ENCODE data around the gene STK40.
A peak's percentile ranks its signal among the peaks of the same experiment; 100 is the strongest.

The STK40 gene

GRCh38 chr1:36401602-36402503, 16.1 kb upstream of the STK40 start:
- no peaks in the 10 kb centered on the region for H3K36me3 ChIP-seq (replicated peaks; ENCODE audit: low read depth, low read length)
- H3K79me2 ChIP-seq (ENCODE audit: low read length) = peaks cover 6% of the 10 kb centered on the region
- H3K9me3 ChIP-seq (ENCODE audit: insufficient read depth, low read length) = no peaks in the 10 kb centered on the region
- peaks cover 5% of the 10 kb centered on the region; the same call in 1 of the 2 replicates for H3K4me1 ChIP-seq (ENCODE audit: low read length)
- no peak overlapping the region for H3K9ac ChIP-seq (ENCODE audit: low read length)
- H3K4me2 ChIP-seq (ENCODE audit: low read length) = no peak overlapping the region
- H3K27me3 ChIP-seq (ENCODE audit: low read depth, low read length) = no peaks in the 10 kb centered on the region
- TF ChIP-seq EZH2phosphoT487 (IDR thresholded peaks at IDR 0.05; ENCODE audit: low read depth) (no peak), CTCF (IDR thresholded peaks at IDR 0.05; ENCODE audit: low read depth, low read length) (no peak)
- H2AFZ ChIP-seq (ENCODE audit: low read depth, low read length) = no peak overlapping the region
- H3K27ac ChIP-seq (ENCODE audit: low read length) = no peak overlapping the region
- H3K4me3 ChIP-seq (ENCODE audit: low read length) = no peak overlapping the region
- H4K20me1 ChIP-seq (ENCODE audit: insufficient read depth, low read length) = no peaks in the 10 kb centered on the region

GRCh38 chr1:36400825-36401601, 15.3 kb upstream of the STK40 start:
- peaks cover 12% of the 10 kb centered on the region for H3K4me1 ChIP-seq (ENCODE audit: low read length)
- H3K27ac ChIP-seq (ENCODE audit: low read length) = no peak overlapping the region
- no peak overlapping the region for H2AFZ ChIP-seq (ENCODE audit: low read depth, low read length)
- H3K9ac ChIP-seq (ENCODE audit: low read length) = no peak overlapping the region
- no peak overlapping the region for H3K4me2 ChIP-seq (ENCODE audit: low read length)
- no peak overlapping the region for H3K4me3 ChIP-seq (ENCODE audit: low read length)
- H3K79me2 ChIP-seq (ENCODE audit: low read length) = peaks cover 14% of the 10 kb centered on the region
- no peaks in the 10 kb centered on the region for H3K9me3 ChIP-seq (ENCODE audit: insufficient read depth, low read length)
- H3K27me3 ChIP-seq (ENCODE audit: low read depth, low read length) = no peaks in the 10 kb centered on the region
- TF ChIP-seq CTCF (IDR thresholded peaks at IDR 0.05; ENCODE audit: low read depth, low read length) = no peak
- TF ChIP-seq EZH2phosphoT487 (IDR thresholded peaks at IDR 0.05; ENCODE audit: low read depth) = no peak
- H4K20me1 ChIP-seq (ENCODE audit: insufficient read depth, low read length) = no peaks in the 10 kb centered on the region
- H3K36me3 ChIP-seq (replicated peaks; ENCODE audit: low read depth, low read length) = no peaks in the 10 kb centered on the region

DNA sequence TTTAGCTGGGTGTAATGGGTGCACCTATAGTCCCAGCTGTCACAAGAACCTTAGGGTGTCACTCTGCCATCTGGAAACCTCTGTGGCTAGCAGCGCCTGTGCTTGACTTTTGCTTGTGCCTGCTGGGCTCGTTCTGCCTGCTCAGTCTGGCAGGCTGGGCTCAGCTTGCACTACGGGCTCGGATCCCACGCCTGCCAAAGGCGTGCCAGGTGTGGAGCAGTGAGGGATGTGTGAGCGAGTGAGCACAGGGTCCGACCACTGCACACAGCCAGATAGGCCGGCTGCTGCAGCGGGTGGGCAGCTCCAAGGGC, 14.7 kb upstream of the STK40 start:
- Histone ChIP-seq H3K4me1 (ENCODE audit: low read length) (peaks cover 12% of the 10 kb centered on the region), H3K79me2 (ENCODE audit: low read length) (peaks cover 14% of the 10 kb centered on the region), H3K9ac (ENCODE audit: low read length) (no peak overlapping the region), H3K4me2 (ENCODE audit: low read length) (no peak overlapping the region), H3K27me3 (ENCODE audit: low read depth, low read length) (no peaks in the 10 kb centered on the region), H3K4me3 (ENCODE audit: low read length) (no peak overlapping the region), H3K9me3 (ENCODE audit: insufficient read depth, low read length) (no peaks in the 10 kb centered on the region), H3K27ac (ENCODE audit: low read length) (no peak overlapping the region), H3K36me3 (replicated peaks; ENCODE audit: low read depth, low read length) (no peaks in the 10 kb centered on the region), H2AFZ (ENCODE audit: low read depth, low read length) (no peak overlapping the region), H4K20me1 (ENCODE audit: insufficient read depth, low read length) (no peaks in the 10 kb centered on the region)
- TF ChIP-seq EZH2phosphoT487 (IDR thresholded peaks at IDR 0.05; ENCODE audit: low read depth) = no peak
- no peak for TF ChIP-seq CTCF (IDR thresholded peaks at IDR 0.05; ENCODE audit: low read depth, low read length)

DNA sequence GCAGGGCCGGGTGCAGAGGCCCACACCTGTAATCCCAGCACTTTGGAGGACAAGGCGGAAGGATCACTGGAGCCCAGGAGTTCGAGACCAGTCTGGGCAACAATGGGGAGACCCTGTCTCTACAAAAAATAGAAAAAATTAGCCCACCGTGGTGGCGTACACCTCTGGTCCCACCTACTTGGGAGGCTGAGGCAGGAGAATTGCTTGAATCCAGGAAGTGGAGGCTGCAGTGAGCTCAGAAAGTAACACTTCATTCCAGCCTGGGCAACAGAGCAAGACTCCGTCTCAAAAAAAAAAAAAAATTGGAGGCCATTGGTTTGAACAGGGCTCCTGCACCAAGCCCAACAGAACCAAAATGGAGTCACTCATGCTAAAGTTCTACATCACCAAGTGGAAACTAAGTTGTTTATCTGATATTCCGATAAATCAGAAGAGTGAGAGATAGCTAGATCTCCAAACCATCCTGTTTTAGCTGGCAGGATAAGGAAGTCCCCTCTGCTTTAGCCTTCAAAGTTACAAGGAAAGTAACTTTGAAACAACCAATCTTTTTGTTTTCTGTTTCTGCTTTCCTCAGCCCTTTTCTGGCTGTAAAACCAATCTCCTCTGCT, 12.8 kb upstream of the STK40 start:
- Histone ChIP-seq H3K4me3 (ENCODE audit: low read length) (peak overlapping the region; percentile 92), H3K27ac (ENCODE audit: low read length) (no peak overlapping the region), H3K9ac (ENCODE audit: low read length) (no peak overlapping the region), H3K9me3 (ENCODE audit: insufficient read depth, low read length) (no peaks in the 10 kb centered on the region), H3K4me2 (ENCODE audit: low read length) (peak overlapping the region; percentile 89), H3K79me2 (ENCODE audit: low read length) (peaks cover 14% of the 10 kb centered on the region), H3K36me3 (replicated peaks; ENCODE audit: low read depth, low read length) (no peaks in the 10 kb centered on the region), H2AFZ (ENCODE audit: low read depth, low read length) (no peak overlapping the region), H3K4me1 (ENCODE audit: low read length) (peaks cover 12% of the 10 kb centered on the region), H4K20me1 (ENCODE audit: insufficient read depth, low read length) (no peaks in the 10 kb centered on the region), H3K27me3 (ENCODE audit: low read depth, low read length) (no peaks in the 10 kb centered on the region)
- TF ChIP-seq CTCF (IDR thresholded peaks at IDR 0.05; ENCODE audit: low read depth, low read length) = no peak
- TF ChIP-seq EZH2phosphoT487 (IDR thresholded peaks at IDR 0.05; ENCODE audit: low read depth) = no peak
